ENCODE results near the gene GINS2.

DNA sequence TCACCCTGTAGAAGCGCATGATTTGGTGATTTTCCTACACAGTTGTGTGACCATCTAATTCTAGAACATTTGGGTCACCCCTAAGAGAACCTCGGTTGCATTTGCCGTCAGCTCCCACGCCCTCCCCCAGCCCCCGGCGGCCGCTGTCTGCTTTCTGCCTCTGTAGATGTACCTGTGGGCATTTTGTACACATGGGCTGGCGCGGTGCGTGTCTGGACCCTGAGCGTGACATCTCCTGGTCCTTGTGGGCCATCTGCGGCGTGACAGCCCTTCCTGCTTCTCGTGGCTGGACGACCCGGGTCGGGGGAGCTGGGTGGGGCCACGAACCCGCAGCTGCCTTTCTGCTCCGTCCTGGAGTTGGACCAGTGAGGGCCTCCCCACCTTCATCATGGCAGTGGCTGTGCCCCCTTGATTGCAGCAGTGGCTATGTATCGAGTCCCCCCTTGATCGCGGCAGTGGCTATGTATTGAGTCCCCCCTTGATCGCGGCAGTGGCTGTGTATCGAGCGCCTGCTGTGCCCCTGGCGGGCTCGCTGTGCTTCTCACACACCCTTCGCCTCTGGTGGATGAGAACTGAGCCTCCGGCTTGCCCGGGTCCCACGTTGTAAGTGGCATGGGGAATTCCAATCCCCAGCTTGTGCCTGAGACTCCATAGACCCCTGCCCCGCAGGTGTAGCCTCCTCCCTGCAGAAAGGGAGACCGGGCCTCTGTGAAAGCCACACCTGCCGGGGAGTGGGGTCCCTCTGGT lies 51.5 kb downstream of the GINS2 start:
- TF ChIP-seq CTCF (IDR thresholded peaks at IDR 0.05) (no peak), POLR2A (IDR thresholded peaks at IDR 0.05) (no peak)
